ENCODE measurements around the gene ABCC1.

- no peak for TF ChIP-seq CTCF (IDR thresholded peaks at IDR 0.05; ENCODE audit: poor library complexity)
- TF ChIP-seq EZH2phosphoT487 (IDR thresholded peaks at IDR 0.05; ENCODE audit: low read depth, severe bottlenecking, unreplicated experiment), result no peak
- TF ChIP-seq EZH2 (IDR thresholded peaks at IDR 0.05; ENCODE audit: borderline replicate concordance), result no peak
These were observed 205.8 kb downstream of the ABCC1 start for GRCh38 chr16:16155234-16155633.
